ENCODE data around the gene CCDC120. TPM values are rescaled to one million over a fixed set of nuclear protein-coding genes. Genes with fewer than 3 reads are reported as not detected.

CCDC120 gene
- total RNA-seq, 2 experiments from 2014 or later, result 5.0 to 5.4 TPM

DNA sequence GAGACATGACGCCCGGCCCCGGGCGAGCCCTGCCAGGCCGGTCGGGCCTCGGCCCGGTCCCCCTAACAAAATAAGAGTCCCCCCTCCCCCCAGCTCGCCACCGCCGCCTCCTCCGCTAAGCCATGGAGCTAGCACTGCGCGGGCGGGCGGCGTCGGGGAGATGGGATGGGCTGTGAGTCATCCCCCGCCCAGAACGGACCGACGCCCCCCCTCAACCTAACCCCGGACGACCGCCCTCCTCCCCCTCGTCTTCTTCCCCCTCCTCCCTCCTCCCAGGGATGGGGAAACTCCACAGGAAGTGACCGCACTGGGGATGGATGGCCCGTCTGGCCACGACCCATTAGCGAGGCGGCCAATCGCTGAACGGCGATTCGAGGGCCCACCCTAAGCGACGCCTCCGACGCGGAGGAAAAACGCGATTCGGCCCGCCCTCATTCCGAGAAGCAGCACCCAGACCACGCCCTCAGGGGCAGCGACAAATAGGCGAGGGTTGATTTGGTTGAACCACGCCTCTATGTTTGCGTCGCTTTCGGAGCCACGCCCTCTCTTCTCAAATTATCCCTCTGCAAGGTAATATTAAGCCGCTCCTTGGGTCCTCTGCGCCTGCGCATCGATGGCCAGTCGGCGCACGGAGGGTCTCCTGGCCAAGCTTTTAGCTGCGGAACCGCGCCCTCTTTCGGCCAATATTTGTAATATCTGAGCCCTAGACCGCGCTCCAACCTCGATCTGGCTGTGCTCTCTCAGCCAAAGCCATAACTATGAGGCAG lies 15.4 kb upstream of the CCDC120 start, which contains the start of gene TFE3:
TFE3 (minus strand) TSS at position 138 of the 767 bp plus-strand sequence; CDS start at position 7, 131 bp downstream.
- Mint-ChIP-seq H3K27me3 (ENCODE audit: low read depth) (no peaks in the 10 kb centered on the region), H3K36me3 (ENCODE audit: low read depth) (peaks cover 13% of the 10 kb centered on the region), H3K4me1 (ENCODE audit: low read depth) (peaks cover 36% of the 10 kb centered on the region), H3K9me3 (ENCODE audit: insufficient read depth) (no peaks in the 10 kb centered on the region), H3K4me3 (peak within 1 kb of the TSS; percentile 87), H3K27ac (peak within 1 kb of the TSS; percentile 87)
- peak; percentile 93 for ATAC-seq
- ChIA-PET CTCF (interaction anchor here (1.0 to 2.0 kb wide), 10 partner anchors 10 to 395 kb away, joined by 3 to 9 read pairs (median 4); partner anchors contain the start of genes GRIPAP1 and KCND1), POLR2A (interaction anchor here (0.6 to 3.2 kb wide), 5 partner anchors 41 to 124 kb away, joined by 3 to 10 read pairs (median 3); partner anchors contain the start of gene GRIPAP1)
- DNase-seq, result peak; percentile 97

DNA sequence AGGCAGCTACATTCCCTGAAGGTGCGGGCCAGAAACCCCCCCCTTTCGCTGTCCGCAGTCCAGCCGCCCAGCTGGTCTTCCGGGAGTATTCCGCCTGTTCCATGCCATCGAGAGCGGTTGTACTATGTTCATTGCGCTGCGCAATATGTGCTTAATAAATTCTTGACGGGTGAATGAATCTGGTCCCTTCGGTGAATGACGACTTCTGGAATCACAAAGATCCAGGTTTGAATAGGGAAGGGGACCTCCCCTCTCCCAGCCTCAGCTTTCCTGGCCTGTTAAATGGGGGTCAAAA lies 14.9 kb upstream of the CCDC120 start:
- H3K36me3 Mint-ChIP-seq (ENCODE audit: low read depth), result peaks cover 8% of the 10 kb centered on the region
- ATAC-seq, result no peak
- H3K27me3 Mint-ChIP-seq (ENCODE audit: low read depth), result no peaks in the 10 kb centered on the region
- POLR2A ChIA-PET, result interaction anchor here (1.6 kb wide), 1 partner anchor 84 kb away, joined by 4 read pairs; no protein-coding TSS in a partner anchor
- no peaks in the 10 kb centered on the region for H3K9me3 Mint-ChIP-seq (ENCODE audit: insufficient read depth)
- H3K27ac Mint-ChIP-seq, result peak overlapping the region; percentile 87
- H3K4me1 Mint-ChIP-seq (ENCODE audit: low read depth), result peaks cover 35% of the 10 kb centered on the region
- DNase-seq, result no peak
- peak overlapping the region; percentile 87 for H3K4me3 Mint-ChIP-seq
- CTCF ChIA-PET, result interaction anchor here (1.0 to 2.0 kb wide), 9 partner anchors 9 to 396 kb away, joined by 3 to 9 read pairs (median 4); partner anchors contain the start of genes GRIPAP1 and KCND1

DNA sequence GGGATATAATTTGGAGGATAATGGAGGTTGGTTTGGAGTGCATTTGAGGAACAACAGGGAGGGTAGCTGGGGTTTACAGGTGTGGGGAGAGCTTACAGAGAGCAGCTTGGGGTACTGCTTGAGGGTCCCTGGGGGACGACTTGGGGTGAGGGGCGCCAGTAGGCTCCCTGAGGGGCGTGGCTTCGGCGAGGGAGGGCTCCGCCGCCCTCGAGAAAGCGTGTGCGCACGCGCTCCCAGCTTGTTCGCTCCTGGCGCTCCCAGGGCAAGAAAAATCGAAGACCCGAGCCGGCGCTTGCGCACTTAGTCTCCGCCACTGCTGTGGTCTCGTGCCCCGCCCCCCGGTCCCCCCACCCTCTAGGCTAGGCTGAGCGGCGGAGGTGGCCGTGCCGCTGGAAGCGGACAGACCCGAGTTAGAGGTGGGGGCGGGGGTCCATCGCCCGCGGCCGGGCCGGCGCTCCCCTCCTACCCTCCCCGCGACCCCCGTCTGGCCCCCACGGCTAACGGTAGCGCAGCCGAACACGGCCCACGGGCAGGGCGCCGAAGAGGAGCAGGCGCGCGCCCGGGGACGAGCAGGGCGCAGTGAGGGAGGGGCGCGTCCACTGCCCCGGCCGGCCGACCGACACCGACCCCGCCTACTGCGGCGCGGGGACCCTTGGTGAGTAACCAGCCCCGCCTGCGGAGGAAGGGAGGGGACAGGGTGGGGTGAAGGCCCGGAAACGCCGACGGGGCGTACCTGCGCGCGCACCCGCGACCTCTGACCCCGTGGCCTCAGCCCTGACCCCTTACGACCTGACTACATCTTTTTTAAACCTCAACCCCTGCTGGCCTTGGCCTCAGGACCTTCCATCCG lies 5.4 kb upstream of the CCDC120 start:
- Mint-ChIP-seq H3K4me3 (peak overlapping the region; percentile 78), H3K4me1 (ENCODE audit: low read depth) (peaks cover 31% of the 10 kb centered on the region), H3K27me3 (ENCODE audit: low read depth) (no peaks in the 10 kb centered on the region), H3K27ac (peak overlapping the region; percentile 92), H3K9me3 (ENCODE audit: insufficient read depth) (no peaks in the 10 kb centered on the region), H3K36me3 (ENCODE audit: low read depth) (peaks cover 3% of the 10 kb centered on the region)
- CTCF ChIA-PET, result interaction anchor here (1.0 kb wide), 1 partner anchor 9 kb away, joined by 5 read pairs; no protein-coding TSS in a partner anchor
- POLR2A ChIA-PET, result no interaction called here
- DNase-seq (peak; percentile 64), ATAC-seq (peak; percentile 80)

- H3K36me3 Mint-ChIP-seq (ENCODE audit: low read depth), result peaks cover 3% of the 10 kb centered on the region
- H3K27ac Mint-ChIP-seq, result peak overlapping the region; percentile 92
- peaks cover 31% of the 10 kb centered on the region for H3K4me1 Mint-ChIP-seq (ENCODE audit: low read depth)
- ATAC-seq, result no peak
- POLR2A ChIA-PET, result no interaction called here
- peak overlapping the region; percentile 78 for H3K4me3 Mint-ChIP-seq
- no peaks in the 10 kb centered on the region for H3K9me3 Mint-ChIP-seq (ENCODE audit: insufficient read depth)
- CTCF ChIA-PET, result no interaction called here
- no peaks in the 10 kb centered on the region for H3K27me3 Mint-ChIP-seq (ENCODE audit: low read depth)
- no peak for DNase-seq
Measured at GRCh38 chrX:49054073-49054762, 4.6 kb upstream of the CCDC120 start.

GRCh38 chrX:49059201-49059600 lies 402 bp downstream of the CCDC120 start:
- ChIA-PET CTCF (no interaction called here), POLR2A (no interaction called here)
- H3K27me3 Mint-ChIP-seq (ENCODE audit: low read depth), result no peaks in the 10 kb centered on the region
- H3K36me3 Mint-ChIP-seq (ENCODE audit: low read depth), result peaks cover 4% of the 10 kb centered on the region
- DNase-seq (no peak), ATAC-seq (no peak)
- no peak overlapping the region for H3K4me3 Mint-ChIP-seq
- H3K4me1 Mint-ChIP-seq (ENCODE audit: low read depth), result peaks cover 17% of the 10 kb centered on the region
- H3K9me3 Mint-ChIP-seq (ENCODE audit: insufficient read depth), result no peaks in the 10 kb centered on the region
- no peak overlapping the region for H3K27ac Mint-ChIP-seq

DNA sequence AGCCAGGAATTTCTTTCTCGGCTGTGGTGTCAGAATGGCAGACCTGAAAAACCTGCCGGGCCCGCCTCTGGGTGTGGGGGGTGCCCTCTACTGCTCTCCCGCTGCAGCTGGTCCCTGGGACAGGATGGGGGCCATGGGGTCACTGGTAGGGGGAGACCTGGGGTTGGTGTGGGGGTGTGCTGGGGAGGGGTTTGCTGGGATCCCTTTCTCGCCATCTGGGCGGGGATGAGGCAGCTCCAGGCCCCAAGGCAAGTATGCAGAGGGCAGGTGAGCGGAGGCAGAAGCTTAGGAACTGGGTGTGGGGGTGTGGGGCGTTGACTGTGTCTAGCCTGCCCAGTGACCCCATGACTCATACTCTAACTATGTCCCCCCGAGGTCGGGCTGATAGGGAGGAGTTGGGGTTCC lies 884 bp downstream of the CCDC120 start:
- POLR2A ChIA-PET, result no interaction called here
- ATAC-seq (no peak), DNase-seq (no peak)
- H3K4me1 Mint-ChIP-seq (ENCODE audit: low read depth), result peaks cover 12% of the 10 kb centered on the region
- no peaks in the 10 kb centered on the region for H3K27me3 Mint-ChIP-seq (ENCODE audit: low read depth)
- CTCF ChIA-PET, result no interaction called here
- H3K36me3 Mint-ChIP-seq (ENCODE audit: low read depth), result peaks cover 3% of the 10 kb centered on the region
- no peak overlapping the region for H3K27ac Mint-ChIP-seq
- H3K4me3 Mint-ChIP-seq, result no peak overlapping the region
- no peaks in the 10 kb centered on the region for H3K9me3 Mint-ChIP-seq (ENCODE audit: insufficient read depth)

DNA sequence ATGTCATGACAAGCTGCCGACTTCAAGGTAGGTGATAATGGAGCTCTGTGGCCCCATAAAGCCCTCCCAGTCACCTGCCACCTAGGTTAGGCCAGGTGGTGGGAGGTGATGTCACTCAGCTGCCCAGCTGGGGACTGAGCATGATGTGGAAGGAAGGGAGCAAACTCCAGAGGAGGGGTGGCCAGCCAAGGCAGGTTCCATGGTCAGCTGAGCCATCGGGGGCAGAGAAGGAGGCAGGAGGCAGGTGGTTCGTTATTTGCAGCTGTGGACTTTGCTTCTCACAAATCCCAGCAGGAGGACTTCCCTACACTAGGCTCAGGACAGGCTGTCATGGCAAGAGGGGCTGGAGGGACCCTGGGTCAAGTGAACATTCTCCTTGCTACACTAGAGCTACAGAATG lies 2.1 kb downstream of the CCDC120 start:
- Mint-ChIP-seq H3K9me3 (ENCODE audit: insufficient read depth) (no peaks in the 10 kb centered on the region), H3K4me1 (ENCODE audit: low read depth) (peaks cover 3% of the 10 kb centered on the region), H3K27ac (no peak overlapping the region), H3K4me3 (no peak overlapping the region), H3K27me3 (ENCODE audit: low read depth) (no peaks in the 10 kb centered on the region), H3K36me3 (ENCODE audit: low read depth) (peaks cover 3% of the 10 kb centered on the region)
- DNase-seq (no peak), ATAC-seq (no peak)
- ChIA-PET POLR2A (no interaction called here), CTCF (no interaction called here)

DNA sequence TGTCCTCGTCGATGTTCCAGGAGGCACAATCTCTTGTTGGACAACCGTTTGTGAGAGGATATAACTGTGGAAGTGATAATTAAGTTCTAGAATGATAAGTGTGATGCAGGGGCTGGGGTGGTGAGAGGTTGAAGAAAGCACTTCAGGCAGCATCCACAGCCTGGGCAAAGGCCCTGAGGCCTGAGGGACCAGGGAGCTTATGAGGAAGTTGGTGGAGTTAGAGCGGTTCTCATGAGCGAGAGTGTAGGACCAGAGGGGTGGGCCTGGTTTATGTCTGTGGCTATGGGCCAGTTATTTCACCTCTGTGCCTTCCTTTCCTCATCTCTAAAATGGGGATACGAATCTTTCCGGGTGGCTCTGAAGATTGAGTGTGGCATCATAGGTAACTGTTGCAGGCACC lies 2.7 kb downstream of the CCDC120 start:
- Mint-ChIP-seq H3K9me3 (ENCODE audit: insufficient read depth) (no peaks in the 10 kb centered on the region), H3K36me3 (ENCODE audit: low read depth) (peaks cover 3% of the 10 kb centered on the region), H3K4me1 (ENCODE audit: low read depth) (peaks cover 1% of the 10 kb centered on the region), H3K27me3 (ENCODE audit: low read depth) (no peaks in the 10 kb centered on the region), H3K27ac (no peak overlapping the region), H3K4me3 (no peak overlapping the region)
- ChIA-PET CTCF (no interaction called here), POLR2A (no interaction called here)
- DNase-seq (no peak), ATAC-seq (no peak)

DNA sequence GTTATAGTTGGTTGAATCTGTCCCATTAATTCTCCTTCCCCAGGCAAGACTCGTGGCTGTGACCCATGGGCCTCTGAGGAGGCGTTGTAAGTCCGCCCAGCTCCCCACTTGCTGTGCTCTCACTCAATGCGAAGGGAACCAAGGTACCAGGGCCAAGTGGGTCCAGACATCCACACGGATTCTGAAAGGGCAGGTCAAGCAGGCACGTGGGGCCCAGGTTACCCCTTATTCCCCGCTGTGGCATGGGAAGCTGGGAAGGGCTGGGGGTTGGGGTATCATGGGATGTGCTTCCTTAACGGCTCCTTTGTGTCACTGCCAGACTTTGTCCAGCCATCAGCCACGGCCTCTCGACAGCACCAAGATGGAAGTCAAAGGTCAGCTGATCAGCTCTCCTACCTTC lies 3.1 kb downstream of the CCDC120 start:
- ChIA-PET CTCF (no interaction called here), POLR2A (no interaction called here)
- no peak overlapping the region for H3K27ac Mint-ChIP-seq

DNA sequence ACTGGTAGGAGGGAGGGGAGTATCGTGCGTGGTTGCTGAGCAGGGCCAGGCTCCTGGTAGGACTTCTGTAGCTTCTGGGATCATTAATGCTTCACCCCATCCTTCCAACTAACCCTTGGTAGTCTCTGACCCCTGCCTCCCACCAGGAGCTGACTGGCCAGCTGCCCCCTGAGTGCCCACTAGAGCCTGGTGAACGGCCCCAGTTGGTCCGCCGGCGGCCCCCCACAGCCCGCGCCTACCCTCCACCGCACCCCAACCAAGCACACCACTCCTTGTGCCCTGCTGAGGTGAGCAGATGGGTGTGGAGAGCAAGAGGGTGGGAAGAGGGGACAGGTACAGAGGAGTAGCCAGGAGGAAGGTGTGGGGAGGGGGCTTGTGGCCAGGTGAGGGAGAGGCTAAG lies 4.9 kb downstream of the CCDC120 start:
- ATAC-seq, result no peak
- no peak overlapping the region for H3K4me3 Mint-ChIP-seq
- ChIA-PET CTCF (no interaction called here), POLR2A (no interaction called here)
- H3K9me3 Mint-ChIP-seq (ENCODE audit: insufficient read depth), result no peaks in the 10 kb centered on the region
- no peaks in the 10 kb centered on the region for H3K27me3 Mint-ChIP-seq (ENCODE audit: low read depth)
- DNase-seq, result no peak
- H3K4me1 Mint-ChIP-seq (ENCODE audit: low read depth), result no peaks in the 10 kb centered on the region
- H3K27ac Mint-ChIP-seq, result no peak overlapping the region
- peaks cover 3% of the 10 kb centered on the region for H3K36me3 Mint-ChIP-seq (ENCODE audit: low read depth)

More for the DNA sequence above, 3.1 kb downstream of the CCDC120 start:
- Mint-ChIP-seq H3K36me3 (ENCODE audit: low read depth) (peaks cover 3% of the 10 kb centered on the region), H3K4me3 (no peak overlapping the region), H3K4me1 (ENCODE audit: low read depth) (peaks cover 1% of the 10 kb centered on the region), H3K9me3 (ENCODE audit: insufficient read depth) (no peaks in the 10 kb centered on the region), H3K27me3 (ENCODE audit: low read depth) (no peaks in the 10 kb centered on the region)
- no peak for DNase-seq
- no peak for ATAC-seq

DNA sequence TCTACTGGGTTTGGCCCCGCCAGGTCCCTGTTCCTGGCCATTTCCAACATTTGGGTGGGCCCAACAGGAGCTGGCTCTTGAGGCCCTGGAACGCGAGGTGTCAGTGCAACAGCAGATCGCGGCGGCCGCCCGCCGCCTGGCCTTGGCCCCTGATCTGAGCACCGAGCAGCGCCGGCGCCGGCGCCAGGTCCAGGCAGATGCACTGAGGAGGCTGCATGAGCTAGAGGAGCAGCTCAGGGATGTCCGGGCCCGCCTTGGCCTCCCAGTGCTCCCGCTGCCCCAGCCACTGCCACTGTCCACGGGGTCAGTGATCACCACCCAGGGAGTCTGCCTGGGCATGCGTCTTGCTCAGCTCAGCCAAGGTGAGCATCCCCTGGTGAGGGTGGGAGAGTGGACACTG lies 5.5 kb downstream of the CCDC120 start:
- ChIA-PET POLR2A (no interaction called here), CTCF (no interaction called here)
- Mint-ChIP-seq H3K27me3 (ENCODE audit: low read depth) (no peaks in the 10 kb centered on the region), H3K4me3 (no peak overlapping the region), H3K4me1 (ENCODE audit: low read depth) (no peaks in the 10 kb centered on the region), H3K27ac (no peak overlapping the region), H3K36me3 (ENCODE audit: low read depth) (peaks cover 3% of the 10 kb centered on the region), H3K9me3 (ENCODE audit: insufficient read depth) (no peaks in the 10 kb centered on the region)
- ATAC-seq (no peak), DNase-seq (no peak)

Measured in activated CD8-positive, alpha-beta T cell treated with anti-CD3 and anti-CD28 coated beads, Interleukin-2, amount 10 ng/mL, durations not matched to agents 7 days and 5 days (primary cell).